NCI-H1417 (cell line): ENCODE results near the gene SNX15.
A peak's percentile ranks its signal among the peaks of the same experiment; 100 is the strongest.

Experiments used
- DNase-seq, 3 experiments: peaks; one replicate each; lab custom pipeline; 2025; lab: John Stamatoyannopoulos, UW

SNX15 gene

DNA sequence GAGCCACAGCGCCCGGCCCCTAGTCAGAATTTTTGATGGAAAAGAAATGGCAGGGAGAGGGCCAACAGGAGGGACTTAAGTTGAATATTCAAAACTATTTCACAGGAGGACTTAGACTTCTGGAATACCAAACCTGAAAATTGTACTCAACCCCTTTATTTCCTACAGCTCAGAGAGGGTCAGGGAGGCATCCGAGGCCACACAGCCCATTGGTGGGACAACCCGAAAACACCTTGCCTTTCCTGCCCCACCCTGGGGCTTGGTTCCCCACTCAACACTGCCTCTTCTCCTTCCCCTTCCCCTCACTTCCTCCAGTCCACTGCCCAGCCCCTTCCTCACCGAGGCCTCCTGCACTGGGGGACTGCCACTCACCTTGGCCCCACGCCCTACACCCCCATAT lies 29.8 kb downstream of the SNX15 start:
- no peak for DNase-seq

DNA sequence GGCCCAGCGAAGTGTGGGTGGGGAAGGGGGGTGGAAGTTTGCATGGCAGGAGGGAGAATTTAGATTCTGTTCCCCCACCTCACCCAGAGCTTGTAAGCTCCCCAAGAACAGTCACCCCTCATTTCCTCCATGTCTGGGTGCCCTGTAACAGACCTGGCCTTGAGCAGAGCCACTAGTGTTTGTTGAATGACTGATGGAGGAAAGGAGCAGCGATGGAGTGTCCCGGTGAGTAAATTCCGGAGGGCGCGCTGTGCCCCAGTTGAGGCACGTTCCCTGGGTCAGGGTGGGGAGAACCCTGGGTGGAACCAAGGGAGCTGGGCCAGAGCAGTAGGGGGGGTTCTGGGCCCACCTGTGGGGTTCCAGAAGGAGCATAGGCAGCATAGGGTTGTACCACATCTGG lies 30.3 kb downstream of the SNX15 start:
- no peak for DNase-seq

DNA sequence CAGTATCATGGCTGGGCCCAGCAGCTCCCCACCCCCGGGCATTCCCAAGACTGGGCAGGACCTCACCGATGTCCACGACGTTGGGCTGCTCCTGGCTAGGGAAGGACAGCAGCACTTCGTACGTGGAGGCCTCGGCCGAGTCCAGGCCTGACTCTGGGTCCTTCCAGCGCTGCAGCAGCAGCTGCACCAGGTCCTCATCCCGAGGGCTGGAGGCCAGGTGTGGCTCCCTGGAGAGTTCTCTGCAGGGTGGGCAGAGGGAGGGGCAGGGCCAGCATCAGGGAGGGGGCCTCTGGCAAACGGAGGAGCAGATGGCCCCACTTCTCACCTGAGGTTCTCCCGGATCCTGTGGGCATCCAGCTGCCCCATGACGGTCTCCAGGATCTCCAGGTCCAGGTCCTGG lies 30.8 kb downstream of the SNX15 start:
- DNase-seq = peak in 2 of 3 experiments; percentile 60 to 76

DNA sequence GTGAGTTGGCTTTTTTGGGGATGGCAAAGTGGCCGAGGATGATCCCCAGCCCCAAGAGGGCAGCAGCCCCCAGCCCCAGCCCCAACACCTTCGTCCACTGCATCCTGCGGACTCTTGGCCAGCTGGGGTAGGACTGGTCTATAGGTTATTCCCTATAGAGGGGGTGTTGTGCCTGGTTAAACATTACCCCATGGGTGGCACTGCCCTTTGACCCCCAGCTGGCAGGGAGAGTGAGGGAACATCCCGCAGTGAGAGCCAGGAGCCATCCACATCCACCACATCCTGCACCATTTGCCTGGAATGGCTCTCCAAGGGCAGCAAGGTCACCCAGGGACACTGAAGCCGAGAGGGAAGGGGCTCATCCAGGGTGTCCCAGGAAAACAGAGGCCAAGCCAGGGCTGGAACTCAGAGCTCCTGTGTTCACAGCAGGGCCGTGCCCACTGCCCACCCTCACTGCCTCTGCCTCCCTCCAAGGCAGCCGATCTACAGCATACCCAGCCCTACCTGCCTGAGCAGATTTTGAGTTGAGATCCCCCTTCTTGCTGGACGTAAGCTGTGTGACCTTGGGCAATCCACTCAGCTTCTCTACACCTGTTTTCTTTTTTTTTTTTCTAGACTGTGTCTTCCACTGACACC lies 31.3 kb downstream of the SNX15 start, which contains the start of gene NAALADL1:
TSS of gene NAALADL1 (minus strand) at position 135 of the 636 bp plus-strand sequence. CDS start at position 103, 32 bp downstream.
- DNase-seq = no peak

DNA sequence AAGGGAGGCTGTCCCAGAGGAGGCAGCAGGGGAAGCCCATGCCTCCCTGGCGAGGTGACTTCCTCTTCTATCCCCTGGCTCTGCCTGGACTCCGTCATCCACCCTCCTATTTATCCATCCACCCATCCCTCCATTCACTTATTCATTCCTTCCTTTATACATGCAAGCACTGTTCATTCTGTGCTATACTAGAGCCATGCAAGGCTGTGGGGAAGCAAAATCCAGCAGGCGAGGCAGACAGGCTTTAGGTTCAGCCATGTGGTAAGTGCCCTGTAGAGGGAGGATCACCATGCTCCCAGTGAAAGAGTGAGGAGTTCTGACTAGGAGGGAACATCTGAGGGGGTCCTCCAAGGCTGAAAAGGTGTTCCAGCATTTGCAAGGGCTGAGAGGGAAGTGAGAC lies 32.3 kb downstream of the SNX15 start:
- DNase-seq = no peak

DNA sequence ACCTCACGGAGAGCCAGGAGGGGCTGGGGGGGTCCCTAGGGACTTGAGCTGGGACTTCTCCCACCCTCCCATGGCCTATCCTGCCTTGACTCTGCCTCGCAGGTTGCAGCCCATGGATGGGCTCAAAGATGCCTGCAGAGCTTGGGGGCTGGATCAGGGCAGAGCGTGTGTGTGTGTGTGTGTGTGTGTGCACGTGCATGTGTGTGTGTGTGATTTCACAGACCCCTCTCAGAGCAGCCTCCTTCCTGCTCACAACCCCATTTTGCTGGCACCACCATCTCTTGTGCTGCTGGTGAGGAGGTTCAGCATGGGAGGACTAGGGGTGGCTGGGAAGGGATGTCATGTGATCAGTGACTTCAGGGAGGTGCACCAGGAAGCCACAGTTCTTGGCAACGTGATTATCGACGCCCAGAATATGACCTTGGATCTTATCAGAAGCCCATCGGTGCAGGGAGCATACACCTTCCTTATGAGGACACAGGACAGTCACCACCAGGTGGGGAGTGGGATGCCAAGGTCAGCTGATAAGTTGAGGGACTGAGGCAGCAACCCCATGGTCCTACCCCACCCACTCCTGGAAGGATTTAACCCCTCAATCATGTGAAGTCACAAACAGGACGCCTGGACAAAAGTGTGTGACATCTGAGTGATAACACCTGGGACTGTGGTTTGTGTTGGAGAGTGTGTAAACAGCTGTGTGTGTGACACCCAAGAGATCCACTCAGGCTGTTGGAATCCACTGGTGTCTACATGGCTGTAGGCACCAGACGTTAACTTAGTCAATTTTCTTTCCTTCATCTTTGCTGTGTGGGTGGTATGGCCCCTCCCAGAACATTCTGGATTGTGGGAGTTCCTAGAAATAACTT lies 33.0 kb downstream of the SNX15 start:
- no peak for DNase-seq

DNA sequence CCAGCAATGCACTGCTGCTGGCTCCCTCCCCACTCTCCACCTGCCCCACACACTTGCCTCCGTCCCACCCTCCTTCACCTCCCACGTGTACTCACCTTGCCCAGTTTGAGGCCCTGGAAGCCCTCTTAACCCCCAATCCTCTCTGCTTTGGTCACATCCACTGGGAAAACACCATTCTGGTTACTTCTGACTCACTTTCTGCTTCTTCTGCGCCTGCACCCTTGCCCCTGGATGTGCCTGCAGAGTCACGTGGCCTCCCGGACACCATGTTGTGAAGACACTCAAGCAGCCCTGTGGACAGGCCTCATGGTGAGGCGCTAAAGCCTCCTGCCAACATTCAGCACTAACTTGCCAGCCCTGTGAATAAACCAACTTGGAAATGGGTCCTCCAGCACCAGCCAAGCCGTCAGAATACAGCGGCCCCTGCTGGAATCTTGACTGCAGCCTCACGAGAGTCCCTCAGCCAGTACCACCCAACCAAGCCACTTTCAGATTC lies 33.7 kb downstream of the SNX15 start:
- DNase-seq = no peak

DNA sequence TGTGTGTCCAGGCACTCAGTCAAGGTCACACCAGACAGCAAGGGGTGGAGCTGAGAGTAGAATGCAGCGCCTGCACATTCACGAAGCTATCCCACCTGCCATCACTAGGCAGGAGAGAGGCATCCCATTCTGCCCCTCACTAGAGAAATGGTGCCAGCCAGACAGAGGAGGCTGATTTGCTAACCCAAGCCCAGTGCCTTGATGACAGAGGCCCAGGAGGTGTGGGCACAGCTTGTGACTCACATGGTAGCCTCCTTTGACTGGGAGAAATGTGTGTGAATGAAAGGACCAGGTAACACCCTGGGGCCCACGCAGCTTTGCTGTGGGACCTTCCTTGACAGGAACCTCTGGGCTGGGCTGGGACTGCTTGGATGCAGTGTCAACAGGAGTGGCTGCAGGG lies 36.3 kb downstream of the SNX15 start:
- DNase-seq = no peak

DNA sequence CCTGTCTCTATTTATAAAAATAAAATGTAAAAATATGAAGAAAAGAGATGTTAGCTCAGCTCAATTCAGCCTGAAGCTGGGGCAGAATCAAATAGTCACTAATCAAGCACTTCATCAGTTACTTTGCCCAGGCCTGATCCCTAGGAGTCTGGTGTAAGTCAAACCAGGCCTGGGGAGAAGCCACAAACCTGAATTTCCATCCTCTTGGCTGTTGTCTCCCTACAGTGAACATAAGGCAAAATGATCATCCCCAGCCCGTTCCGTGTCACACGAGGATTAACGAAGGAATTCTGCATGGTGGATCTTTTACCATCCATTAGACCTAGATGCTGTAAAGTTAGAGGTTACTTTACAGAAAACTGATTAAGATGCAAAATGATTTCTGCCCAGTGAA lies 37.6 kb downstream of the SNX15 start:
- no peak for DNase-seq

DNA sequence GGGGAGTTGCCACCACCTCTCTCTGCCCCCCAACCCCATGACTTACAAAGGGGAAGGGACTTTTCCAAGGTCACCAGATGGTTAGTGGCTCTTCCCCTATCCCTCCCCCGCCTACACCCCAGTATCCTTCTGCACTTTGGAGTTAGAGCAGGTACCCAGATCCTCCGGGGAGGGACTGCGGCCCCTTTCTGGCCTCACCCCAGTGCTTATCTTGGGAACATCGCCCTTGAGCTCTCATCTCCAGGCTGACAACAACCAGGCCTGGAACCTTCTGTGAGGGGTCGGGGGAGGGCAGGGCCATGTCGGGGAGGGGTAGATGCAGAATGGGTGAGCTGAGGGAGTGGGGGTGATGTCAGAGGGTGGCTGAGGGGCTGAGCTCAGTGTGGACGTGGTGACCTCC lies 38.6 kb downstream of the SNX15 start:
- DNase-seq = no peak

DNA sequence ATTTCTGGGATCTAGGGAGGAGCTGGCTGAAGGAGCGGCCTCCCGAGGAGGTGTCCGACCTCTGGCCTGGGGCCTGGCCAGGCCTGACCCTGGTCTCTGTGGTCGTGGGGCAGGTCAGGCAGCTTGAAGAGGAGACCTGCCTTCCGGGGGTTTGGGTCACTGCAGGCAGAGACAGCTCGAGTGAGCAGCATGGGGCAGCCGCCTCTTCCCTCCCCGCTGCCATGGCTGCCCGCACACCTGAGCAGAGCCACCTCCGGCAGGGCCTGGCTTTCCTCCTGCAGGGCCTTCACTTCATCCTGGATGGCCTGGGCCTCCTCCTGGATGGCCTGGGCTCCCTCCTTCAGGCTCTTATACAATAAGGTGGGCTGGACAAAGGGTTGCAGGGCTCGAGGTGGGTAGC lies 39.1 kb downstream of the SNX15 start:
- DNase-seq = peak in 1 of 3 experiments; percentile 37

DNA sequence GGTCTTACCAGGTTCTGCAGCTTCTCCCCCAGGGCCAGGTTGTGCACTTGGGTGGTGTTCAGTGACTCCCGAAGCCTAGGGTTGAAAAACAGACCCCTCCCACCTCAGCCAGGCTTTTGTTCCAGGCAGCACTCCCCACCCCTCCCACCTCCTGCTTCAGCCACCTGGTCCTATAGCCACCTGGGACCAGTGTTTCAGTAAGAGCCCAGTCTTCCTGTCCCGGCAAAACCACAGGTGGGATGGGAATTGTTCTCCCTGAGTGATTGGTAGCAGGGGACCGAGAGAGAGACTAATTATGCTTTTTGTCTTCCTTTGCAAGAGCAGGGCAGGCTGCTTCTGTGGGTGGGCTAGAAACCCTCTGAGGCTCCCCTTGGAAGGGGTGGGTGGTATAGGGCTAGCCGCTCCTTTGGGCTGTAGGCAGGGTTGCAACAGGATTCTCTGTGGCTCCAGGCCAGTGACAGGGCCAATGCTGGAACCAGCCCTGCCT lies 39.6 kb downstream of the SNX15 start:
- DNase-seq = peak; percentile 67 to 93 (median 77)

DNA sequence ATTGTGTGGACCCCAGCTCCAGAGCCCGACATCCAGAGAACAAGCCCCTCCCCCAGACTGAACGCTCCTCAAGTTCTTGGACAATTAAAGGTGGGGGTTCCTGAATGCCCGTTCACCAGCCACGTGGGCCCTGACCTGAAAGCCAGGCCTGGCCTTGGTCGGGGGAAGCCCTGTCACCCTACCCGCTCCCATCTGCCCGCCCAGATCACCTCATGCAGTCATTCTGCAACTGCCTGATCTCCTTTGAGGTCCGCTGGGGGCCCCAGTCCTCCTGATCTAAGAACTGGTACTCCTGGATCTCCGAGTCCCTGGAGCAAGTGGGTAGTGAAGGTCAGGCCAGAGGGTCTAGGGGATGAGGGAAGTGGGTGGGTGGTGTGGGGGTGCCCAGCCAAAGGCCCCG lies 40.2 kb downstream of the SNX15 start:
- DNase-seq = no peak

DNA sequence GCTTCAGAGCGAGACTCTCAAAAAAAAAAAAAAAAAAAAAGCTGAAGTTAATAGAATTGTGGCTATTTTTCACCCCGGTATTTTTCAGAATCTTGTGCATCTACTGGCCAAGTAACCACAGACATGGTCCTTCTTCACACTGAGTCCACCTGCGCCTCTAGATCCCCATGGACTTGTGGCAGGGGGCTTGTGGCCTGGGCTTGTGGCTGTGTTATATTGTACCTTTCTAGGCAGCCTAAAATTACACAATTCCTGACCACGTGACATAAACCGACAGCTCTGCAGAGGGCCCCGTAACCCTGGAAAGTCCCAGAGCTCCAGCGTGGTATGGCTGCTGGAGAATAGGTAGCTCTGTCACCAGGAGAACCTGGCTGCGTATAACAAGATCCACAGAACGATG lies 42.0 kb downstream of the SNX15 start:
- DNase-seq = no peak

DNA sequence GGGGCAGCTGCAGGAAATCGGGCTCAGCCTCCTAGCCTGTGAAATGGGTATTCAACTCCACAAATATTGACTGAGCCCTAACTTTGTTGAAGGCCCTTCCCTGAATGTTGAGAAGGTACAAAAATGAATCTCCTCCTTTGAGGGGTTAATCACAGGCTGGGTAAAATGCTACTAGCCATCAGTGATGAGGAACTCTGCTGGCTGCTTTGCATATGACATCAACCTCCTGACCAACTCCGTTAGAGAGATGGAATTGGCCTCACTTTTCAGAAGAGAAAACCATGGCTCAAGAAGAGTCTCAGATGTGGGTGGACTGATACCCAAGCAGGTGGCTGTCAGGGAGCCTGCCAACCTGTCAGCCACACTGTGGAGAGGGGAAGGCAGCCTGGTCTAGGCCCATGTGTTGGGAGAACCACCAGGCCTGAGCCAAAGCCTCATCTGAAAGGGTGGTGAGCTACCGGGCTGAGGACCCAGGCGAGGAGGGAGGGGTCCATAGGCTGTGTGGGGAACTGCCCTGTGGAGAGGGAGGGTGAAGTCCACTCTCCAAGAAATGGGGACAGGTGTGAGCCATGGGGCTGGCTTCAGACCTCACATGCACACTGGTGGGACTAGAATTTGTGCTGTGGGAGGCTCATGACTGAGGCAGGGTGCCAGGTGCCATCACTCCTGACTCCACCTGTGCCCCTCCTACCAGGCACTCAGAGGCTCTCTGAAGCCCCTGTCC lies 44.8 kb downstream of the SNX15 start:
- DNase-seq = no peak

DNA sequence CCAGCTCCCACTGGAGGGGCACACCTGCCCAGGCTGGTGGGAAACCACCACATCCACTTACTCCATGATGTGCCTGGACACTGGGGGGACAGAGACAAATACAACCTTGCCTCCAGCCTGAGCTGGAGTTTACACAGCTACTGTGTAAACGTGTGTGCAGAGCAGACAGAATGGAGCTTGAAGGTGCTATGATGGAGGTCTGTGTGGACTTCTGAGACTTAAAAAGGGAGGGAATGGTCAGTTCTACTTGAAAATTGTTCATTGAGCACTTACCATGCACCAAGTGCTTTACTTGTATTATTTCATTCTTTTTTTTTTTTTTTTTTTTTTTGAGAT lies 45.4 kb downstream of the SNX15 start:
- DNase-seq = no peak

DNA sequence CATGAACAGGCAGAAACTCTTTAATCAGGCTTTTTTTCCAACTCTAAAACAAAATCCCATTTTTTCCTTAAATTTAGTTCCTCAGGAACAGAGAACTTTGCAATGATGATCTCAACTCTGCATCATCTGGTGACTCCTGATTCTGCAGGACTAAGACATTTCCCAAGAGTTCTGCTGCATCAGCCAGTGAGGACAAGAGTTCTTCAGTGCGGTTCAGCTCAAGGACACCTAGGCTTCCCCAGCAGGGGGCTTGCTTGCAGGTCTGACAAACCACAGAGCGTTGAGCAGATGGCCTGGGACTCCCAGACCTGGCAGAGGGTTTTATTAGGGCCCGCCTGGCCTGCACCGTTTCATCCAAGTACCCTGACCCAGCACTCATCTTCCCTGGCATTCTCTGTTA lies 50.2 kb downstream of the SNX15 start:
- DNase-seq = no peak

DNA sequence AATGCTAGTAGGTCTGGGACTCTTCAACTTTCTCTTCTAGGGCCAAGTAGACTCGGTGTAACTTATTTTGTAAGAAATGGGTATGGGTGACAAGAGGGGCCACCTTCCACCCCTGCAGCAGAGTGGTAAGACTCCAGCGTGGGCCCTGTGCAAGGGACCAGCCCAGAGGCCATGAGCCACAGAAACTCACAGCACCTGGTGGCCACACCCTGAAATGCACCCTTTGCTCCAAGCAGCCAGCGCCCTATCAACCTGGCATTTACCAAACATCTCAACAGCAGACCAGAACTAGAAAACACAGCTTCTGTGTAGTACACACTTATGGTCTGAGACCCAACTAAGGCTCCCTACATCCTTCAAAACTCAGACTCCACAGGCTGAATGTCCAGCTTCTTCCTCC lies 50.9 kb downstream of the SNX15 start:
- peak; percentile 7 to 59 (median 21) for DNase-seq

DNA sequence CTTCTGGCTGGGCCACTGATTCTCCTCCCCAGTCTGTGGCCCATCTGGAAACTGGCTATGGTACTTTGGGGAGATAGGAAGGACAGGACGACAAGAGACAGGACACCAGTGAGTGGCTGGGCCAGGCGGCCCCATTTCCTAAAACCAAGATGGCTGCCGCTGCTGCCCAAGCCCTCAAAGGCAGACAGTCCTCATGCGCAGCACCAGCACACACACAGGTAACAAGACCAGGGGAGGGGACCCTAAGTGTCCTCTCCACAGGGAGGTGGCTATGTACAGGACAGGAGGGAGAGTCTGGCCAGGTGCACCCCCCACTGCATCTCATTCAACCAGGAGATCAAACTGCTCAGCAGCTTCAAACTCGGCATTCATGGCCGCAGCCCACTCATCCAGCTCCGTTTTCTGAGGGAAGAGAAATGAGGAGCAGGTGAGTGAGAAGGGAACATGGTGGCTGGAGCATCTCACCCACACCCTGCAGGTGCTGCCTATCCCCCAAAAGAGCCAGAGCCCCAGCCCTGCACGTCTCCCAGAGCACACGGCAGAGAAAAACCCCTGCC lies 51.6 kb downstream of the SNX15 start:
- no peak for DNase-seq

DNA sequence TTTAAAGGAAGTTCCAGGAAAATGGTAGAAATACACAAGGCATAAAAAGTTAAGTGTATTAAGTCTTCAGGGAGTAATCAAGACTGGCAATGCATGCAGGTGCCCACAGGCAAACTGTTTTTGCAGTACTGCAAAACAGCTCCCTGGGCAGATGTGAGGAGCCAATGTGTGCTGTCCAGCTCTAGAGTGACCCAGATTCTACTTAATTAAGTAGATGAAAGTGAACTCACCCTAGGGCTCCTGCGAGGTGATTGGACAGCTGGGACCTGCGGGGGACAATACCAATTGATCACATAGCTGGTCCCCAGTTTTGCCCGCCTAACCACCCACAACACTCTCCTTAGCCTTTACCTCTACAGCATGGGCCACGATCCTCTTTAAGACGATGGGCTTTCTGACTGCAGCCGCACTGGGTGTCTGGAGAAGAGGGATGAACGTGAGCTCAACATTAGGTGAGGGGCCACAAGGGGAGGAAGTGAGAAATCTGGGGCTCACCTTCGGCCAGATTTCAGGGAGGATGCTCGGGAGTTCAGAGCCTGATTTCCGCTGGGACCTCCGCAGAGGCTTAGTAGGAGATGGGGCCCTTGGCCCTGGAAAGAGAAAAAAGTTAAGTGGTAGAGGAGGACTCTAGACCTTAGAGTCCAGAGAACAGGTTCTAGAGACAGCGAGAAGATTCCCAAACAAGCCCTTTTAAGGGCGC lies 56.0 kb downstream of the SNX15 start:
- DNase-seq = peak in 1 of 3 experiments; percentile 55

DNA sequence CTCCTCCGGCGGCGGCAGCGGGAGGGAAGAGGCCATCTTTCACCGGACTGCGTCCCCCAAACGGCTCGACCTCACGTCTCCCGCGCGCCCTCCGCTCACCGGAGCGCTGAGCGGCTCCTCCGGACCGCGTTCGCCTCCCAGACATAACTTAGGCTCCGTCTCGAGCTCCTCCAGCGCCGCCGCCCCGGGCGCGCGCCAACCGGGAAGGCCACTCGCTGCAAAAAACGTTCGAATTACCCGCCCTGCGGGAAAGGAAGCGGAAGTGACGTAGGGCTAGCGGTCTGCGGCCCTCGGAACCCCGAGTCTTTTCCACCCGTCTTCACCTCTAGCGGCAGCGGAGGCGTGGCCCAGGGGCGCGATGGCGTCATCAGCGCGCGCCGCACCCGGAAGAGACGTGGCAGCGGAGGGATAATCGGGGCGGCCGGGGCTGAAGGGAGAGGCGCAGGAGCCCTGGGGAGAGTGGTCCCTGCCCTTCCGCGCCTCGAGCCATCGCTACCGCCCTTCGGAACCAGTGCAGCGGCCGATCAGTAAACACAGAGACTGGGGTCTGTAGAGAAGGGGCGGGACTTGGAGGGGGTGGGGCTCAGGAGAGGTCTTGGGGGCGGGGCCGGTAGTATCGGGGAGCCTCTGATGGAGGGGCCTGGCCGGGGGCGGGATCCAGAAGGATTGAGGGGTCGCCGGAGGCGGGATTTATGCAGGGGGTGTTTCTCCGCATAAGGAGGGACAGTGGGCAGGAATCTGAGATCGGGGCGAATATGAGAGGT lies 56.8 kb downstream of the SNX15 start, which contains the start of the genes CDCA5 and ZFPL1:
TSS of gene CDCA5 (minus strand) at position 207 of the 764 bp plus-strand sequence. CDS start at position 145, 62 bp downstream.
TSS of gene ZFPL1 (plus strand) at position 389 of the 764 bp plus-strand sequence. CDS start 477 bp downstream, outside the sequence.
- peak; percentile 95 to 98 (median 96) for DNase-seq
